Measurements from ENCODE around the gene FRG2.
A peak's percentile ranks its signal among the peaks of the same experiment; 100 is the strongest.
"Not testable (repeated sequence)": the region's sequence is repeated elsewhere in the genome, so short reads cannot be mapped to it uniquely, and the experiment has no call there.

The FRG2 gene

DNA sequence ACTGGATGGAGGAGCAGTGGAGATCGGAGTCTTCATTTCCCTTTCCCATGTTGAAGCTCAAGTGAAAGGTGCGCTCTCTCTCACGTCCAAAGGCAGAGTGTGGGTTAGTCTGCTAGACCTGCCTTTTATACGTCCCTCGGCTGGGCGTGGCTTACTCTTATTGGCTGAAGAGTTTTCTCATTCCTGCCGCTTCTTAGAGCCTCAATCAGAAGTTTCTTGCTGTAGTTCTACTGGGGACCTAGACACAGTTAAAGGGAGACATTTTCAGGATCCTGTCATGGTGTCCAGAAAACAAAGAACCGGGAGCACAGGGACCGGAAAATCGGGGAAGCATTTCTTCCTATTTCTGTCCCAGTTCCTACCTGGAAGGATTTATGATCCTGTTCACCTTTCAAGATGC is at the start of gene FRG2:
TSS of gene FRG2 (minus strand) at position 101 of the 400 bp plus-strand sequence. CDS start at position 49, 52 bp downstream.
- not testable (repeated sequence) for DNase-seq

GRCh38 chr4:190068351-190068750 is 41.3 kb upstream of the FRG2 start:
- DNase-seq, result not testable (repeated sequence)

GRCh38 chr4:190064805-190065204 is 37.7 kb upstream of the FRG2 start:
- not testable (repeated sequence) for DNase-seq

- DNase-seq, result not testable (repeated sequence)
These were observed 37.3 kb upstream of the FRG2 start, which contains the start of gene DBET for GRCh38 chr4:190064342-190064741. Gene DBET, plus strand, starts transcription at chr4:190064502.

DNA sequence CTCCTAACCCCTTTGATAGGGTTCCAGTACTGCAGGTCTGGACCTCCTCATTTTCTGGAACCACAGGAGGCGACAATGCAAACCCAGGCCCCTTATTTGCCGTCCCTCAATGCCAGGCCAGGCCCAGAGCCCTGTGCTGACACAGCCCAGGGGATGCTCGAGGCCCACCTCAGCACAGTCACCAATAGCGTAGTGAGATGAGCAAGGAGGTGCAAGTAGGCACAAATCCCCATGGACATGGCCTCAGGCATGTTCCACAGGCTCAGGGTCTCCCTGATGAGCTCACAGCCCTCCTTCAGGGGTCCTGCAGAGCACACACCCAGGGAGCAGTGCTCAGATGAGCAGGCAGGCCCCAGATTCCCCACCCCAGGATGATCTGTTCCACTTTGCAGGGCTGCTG is 31.9 kb upstream of the FRG2 start:
- not testable (repeated sequence) for DNase-seq

GRCh38 chr4:190049378-190050239 is 22.6 kb upstream of the FRG2 start:
- not testable (repeated sequence) for DNase-seq

GRCh38 chr4:190047627-190048026 is 20.6 kb upstream of the FRG2 start:
- DNase-seq, result not testable (repeated sequence)

GRCh38 chr4:190040873-190041272 is 13.8 kb upstream of the FRG2 start:
- DNase-seq, result not testable (repeated sequence)

DNA sequence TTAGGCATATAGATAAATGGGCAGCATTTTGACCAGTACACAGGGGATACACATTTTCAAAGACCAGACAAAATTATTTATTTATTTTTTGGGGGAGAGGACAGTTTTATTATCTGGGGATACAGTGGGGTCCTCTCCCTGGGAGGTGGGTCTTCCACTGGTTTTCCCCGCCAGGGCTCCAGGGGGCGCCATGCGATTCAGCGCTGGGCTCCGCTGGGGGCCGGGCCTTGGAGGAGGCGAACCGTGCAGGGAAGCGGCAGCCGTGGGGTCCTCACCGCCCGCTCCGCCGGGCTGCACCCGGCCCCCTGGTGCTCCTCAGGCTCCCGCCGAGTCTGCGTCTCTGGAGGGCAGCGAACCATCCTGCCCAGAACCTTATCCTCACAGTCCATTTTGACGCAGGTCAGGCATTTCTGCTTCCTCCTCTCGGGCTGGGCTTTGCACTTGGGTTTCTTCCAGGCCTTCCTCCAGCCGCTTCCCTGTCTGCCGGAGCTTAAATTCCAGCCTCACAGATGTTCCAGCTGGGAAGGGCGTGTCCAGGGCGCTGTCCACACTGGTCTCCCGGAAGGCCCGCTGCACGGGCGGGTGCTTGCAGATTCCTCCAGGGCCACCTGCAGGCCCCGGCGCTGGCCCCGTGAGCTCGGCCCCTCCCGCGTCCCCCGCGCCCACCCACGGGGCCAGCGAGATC is 10.8 kb upstream of the FRG2 start:
- DNase-seq, result not testable (repeated sequence)

DNA sequence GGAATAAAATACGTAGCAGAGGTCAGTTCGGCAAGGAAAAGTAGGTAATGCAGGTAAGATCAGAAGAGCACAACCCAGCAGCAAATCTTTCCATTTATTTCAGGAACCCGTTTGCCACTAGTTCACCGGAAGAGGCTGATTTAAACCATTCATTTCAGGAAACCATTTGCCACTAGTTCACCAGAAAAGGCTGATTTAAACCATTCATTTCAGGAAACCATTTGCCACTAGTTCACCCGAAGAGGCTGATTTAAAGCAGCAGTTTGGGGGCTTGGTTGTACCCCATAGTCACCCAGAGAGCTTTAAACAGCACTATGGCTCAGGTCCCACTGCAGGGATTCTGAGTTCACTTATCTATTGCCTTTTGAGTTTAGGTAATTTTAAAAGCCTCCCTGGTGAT is 4.2 kb upstream of the FRG2 start:
- DNase-seq, result not testable (repeated sequence)

DNA sequence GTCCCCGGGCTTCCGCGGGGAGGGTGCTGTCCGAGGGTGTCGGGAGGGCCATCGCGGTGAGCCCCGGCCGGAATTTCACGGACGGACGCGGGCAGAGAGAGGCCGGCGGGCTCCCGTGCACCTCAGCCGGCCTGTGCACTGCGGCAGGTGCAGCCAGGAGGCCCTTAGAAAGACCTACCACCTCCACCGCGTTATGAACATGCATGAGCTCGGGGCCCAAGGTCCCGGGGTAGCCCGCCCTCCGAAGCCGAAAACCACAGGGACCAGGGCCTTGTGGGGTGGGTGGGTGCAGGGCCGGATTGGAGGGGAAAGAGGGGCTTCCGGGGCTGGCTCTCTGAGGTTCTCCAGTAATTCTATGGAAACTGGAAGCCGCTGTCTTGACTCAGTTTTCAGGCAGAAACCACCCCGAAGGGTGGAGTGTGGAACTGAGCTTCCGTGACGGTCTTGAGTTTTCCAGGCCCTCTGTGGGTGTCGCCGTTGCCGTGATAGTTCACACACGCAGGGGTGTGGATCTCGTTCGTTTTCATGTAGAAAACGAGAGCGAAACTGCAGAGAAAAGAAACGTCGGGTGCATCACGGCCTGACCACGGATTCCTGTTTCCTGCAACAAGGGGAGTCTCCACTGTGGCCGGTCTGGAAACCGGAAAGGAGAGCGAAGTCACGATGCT is 4.3 kb downstream of the FRG2 start:
- peak; percentile 13 for DNase-seq

DNA sequence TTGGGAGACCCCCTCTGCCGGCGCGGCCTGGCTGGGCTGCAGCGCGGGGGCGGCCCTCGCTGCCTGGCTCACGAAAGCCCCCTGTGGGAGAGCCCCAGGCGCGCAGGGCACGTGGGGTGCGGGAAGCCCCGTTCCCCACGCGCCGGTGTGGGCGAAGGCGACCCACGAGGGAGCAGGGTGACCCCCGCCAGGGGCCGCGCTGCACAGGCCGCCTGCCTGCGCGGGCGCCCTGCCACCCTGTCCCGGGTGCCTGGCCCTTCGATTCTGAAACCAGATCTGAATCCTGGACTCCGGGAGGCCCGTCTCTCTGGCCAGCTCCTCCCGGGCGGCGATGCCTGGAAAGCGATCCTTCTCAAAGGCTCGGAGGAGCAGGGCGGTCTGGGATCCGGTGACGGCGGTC is 5.1 kb downstream of the FRG2 start:
- not testable (repeated sequence) for DNase-seq

GRCh38 chr4:190020790-190021717 is 6.0 kb downstream of the FRG2 start:
- DNase-seq, result peak; percentile 15

GRCh38 chr4:190019859-190020463 is 7.1 kb downstream of the FRG2 start:
- not testable (repeated sequence) for DNase-seq

DNA sequence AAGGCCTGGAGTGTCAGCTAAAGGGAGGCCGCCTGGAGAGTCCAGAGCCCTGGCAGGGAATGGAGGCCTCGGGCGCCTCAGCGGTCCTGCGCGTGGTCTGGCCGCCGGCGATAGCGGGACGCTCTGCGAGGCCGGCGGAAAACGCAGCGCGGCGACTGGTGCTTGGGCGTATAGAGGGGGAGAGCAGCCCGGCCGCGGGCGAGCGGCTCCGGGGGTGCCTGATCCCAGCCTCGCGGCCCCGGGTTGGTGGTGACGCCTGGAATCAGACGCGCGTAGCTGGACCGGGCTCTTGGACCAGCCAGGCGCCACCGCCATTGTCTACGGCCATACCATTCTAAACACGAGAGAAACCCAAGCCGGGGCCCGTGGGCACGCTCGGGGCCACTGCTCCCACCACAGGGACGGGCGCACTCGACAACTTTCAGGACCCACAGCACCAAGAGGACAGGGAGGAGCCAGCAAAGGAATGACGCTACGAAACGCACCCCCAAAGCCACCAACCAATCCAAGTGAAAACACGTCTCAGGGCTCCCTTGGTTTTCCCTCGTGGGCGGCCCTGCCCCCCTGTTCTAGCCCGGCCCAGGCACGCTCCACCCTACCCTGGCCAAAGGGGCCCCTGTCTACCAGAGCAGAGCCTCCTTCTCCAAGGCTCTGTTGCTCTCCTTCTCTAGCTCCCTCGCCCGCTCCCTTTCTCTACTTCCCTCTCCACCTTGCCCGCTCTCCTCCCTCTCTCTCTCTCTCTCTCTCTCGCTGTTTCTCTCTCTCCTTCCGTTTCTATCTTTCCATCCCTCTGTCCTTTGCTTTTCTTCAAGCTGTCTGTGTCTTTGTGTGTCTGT is 7.8 kb downstream of the FRG2 start:
- no peak for DNase-seq

DNA sequence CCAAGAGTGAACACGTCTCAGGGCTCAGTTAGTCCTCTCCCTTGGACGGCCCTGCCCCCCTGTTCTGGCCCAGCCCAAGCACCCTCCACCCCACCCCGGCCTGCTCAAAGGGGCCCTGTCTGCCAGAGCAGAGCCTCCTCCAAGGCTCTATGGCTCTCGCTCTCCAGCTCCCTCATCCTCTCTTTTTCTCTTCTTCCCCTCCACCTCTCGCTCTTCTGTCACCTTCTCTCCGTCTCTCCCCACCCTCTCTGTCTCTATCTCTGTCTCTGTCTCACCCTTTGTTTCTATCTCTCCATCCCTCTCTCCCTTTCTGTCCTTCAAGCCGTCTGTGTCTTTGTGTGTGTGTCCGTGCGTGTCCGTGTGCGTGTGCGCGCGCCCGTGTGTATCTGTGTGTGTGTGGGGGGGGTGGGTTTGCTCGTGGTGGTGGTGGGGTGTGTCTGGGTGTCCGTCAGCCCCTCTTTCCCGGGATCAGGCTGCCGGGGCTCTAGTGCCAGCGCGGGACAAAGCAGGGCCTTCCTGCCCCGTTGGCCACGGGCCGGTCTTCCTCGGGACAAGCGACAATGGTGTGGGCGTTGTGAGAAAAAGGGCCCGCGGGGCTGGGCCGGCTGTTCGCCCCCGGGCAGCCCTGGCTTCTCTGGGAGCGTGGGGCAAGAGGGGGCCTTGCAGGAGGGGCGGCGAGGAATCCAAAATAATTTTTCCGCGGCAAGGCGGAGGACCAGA is 8.7 kb downstream of the FRG2 start:
- DNase-seq, result no peak

DNA sequence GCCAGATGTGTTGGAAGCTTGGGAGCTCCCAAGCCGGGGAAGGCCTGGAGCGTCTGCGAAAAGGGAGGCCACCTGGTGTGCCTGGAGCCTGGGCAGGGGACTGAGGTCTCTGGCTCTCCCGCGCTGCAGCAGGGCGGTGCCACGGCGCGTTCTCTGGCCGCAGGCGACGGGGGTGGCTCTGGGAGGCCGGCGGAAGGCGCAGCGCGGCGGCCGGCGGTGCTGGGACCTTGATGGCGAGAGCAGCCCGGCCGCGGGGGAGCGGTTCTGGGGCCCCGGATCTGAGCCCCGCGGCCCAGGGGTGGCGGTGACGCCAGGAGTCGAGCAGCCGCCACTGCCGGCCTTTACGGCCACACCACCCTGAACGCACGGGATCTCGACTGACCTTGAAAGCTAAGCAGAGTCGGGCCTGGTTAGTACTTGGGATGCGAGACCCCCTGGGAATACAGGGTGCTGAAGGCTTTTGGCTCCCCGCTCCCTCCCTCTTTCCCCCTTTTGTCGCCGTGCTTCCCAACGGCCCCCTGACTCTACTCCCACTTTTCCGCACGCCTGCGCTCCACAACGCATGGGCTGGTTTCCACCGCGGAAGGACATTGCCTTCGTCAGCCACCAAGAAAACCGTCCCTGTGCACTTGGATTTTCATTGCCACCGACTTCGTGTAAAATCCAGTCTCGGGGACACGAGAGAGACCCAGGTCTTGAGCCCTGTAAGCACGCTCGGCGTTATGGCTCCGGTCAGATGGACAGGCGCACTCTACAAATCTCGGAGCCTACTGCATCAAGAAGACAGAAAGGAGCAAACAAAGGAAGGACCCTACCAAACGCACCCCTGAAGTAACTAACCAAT is 9.5 kb downstream of the FRG2 start:
- DNase-seq, result no peak

DNA sequence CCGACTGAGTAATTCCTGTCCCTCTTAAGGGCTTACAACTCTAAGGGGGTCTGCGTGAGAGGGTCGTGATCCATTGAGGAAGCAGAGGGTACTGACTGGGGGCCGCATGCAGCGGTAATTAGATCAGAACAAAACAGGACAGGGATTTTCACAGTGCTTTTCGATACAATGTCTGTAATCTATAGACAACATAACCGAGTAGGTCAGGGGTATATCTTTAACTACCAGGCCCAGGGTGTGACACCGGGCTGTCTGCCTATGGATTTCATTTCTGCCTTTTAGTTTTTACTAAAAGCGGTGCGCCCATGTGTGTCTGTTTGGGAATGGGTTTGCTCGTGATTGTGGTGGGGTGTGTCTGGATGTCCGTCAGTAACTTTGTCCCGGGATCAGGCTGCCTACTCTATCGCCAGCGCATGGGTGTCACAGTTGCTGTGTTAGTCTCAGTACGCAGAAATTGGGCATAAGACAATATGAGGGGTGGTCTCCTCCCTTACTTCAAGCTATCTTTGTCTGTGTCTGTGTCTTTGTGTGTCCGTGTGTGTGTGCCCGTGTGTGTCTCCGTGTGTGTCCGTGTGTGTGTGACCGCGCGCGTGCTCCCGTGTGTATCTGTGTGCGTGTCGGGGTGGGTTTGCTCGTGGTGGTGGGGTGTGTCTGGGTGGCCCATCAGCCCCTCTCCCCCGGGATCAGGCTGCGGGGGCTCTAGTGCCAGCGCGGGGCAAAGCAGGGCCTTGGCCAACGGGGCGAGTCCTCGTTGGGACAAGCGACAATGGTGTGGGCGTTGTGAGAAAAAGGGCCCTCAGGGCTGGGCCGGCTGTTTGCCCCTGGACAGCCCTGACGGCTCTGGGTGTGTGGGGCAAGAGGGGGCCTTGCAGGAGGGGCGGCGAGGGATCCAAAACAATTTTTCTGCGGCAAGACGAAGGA is 10.4 kb downstream of the FRG2 start:
- DNase-seq, result no peak

All from activated naive CD4-positive, alpha-beta T cell treated with anti-CD3 and anti-CD28 coated beads, Interleukin-2, amount 50 U/mL, for 16 hours (primary cell).